K562 (cell line): ENCODE measurements around the gene RNF11. TPM values are rescaled to one million over a fixed set of nuclear protein-coding genes. Genes with fewer than 3 reads are reported as not detected.
A peak's percentile ranks its signal among the peaks of the same experiment; 100 is the strongest.

Experiments
- ARID2 ChIP-seq: fragments of 450-650 bp; IDR thresholded peaks from 2 replicates; pipeline ENCODE4 v1.6.1; 2017; ENCODE audit warnings: antibody characterized with exemption, mild to moderate bottlenecking
- CCAR2 ChIP-seq: fragments of 200-400 bp; formaldehyde crosslinking; IDR thresholded peaks from 2 replicates; pipeline ENCODE4 v1.6.1; 2017; ENCODE audit warnings: mild to moderate bottlenecking, low read depth, low read length
- CREB3 ChIP-seq: fragments of 450-650 bp; conservative IDR thresholded peaks from 2 replicates; pipeline ENCODE4 v1.6.1; 2016; ENCODE audit warnings: missing genetic modification characterization, low read depth, mild to moderate bottlenecking, missing compliant biosample characterization, moderate library complexity
- ELF4 ChIP-seq: fragments of 450-650 bp; formaldehyde crosslinking; IDR thresholded peaks from 2 replicates; pipeline ENCODE4 v1.4.0; 2022; ENCODE audit warnings: missing genetic modification characterization
- ERF ChIP-seq: fragments of 450-650 bp; formaldehyde crosslinking; IDR thresholded peaks from 2 replicates; pipeline ENCODE4 v1.4.0; 2020; ENCODE audit warnings: mild to moderate bottlenecking, mixed read lengths
- FOXA3 ChIP-seq, 2 experiments: fragments of 450-650 bp in 1 of 2; sonication (generic) in 1 of 2; formaldehyde crosslinking; IDR thresholded peaks in 1 of 2; conservative IDR thresholded peaks in 1 of 2; 2 replicates each; pipeline versions ENCODE4 v1.4.0 to v1.8.0; 2020 to 2022; ENCODE audit warnings: mild to moderate bottlenecking in 2 of 2, missing genetic modification reagents in 1 of 2
- HEY1 ChIP-seq: fragments of 250-450 bp; sonication (Bioruptor Pico); IDR thresholded peaks from 2 replicates; pipeline ENCODE4 v1.5.0; 2020; ENCODE audit warnings: mild to moderate bottlenecking, moderate library complexity, borderline replicate concordance
- NR2C1 ChIP-seq, 2 experiments: fragments of 450-650 bp; IDR thresholded peaks; 2 replicates each; pipeline ENCODE4 v1.6.1; 2017; ENCODE audit warnings: mild to moderate bottlenecking in 2 of 2, antibody characterized with exemption in 1 of 2, inconsistent platforms in 1 of 2, missing compliant biosample characterization in 1 of 2, missing genetic modification characterization in 1 of 2
- NR4A1 ChIP-seq, 2 experiments: fragments of 250-450 bp in 1 of 2; fragments of 450-650 bp in 1 of 2; sonication (Bioruptor Pico) in 1 of 2; IDR thresholded peaks; 2 replicates each; pipeline versions ENCODE4 v1.4.0 to v1.6.1; 2016 to 2020; ENCODE audit warnings: mild to moderate bottlenecking in 2 of 2, missing compliant biosample characterization in 1 of 2, missing genetic modification characterization in 1 of 2, moderate library complexity in 1 of 2
- PCBP1 ChIP-seq: fragments of 200-400 bp; formaldehyde crosslinking; IDR thresholded peaks from 2 replicates; pipeline ENCODE4 v1.6.1; 2018; ENCODE audit warnings: mild to moderate bottlenecking, low read depth, low read length; ENCODE audit not compliant: poor library complexity, severe bottlenecking
- POLR3G ChIP-seq: IDR thresholded peaks from 2 replicates; pipeline ENCODE4 v1.6.1; 2011; ENCODE audit not compliant: insufficient read length, insufficient replicate concordance; ENCODE audit errors: extremely low read depth
- RNF219 ChIP-seq: fragments of 250-450 bp; sonication (Bioruptor Pico); IDR thresholded peaks from 2 replicates; pipeline ENCODE4 v1.5.0; 2022; ENCODE audit warnings: mild to moderate bottlenecking
- SAFB ChIP-seq: fragments of 200-400 bp; formaldehyde crosslinking; IDR thresholded peaks from 2 replicates; pipeline ENCODE4 v1.6.1; 2017; ENCODE audit warnings: low read depth, low read length, borderline replicate concordance
- SIN3A ChIP-seq, 2 experiments: fragments of 150-350 bp in 1 of 2; IDR thresholded peaks; 2 replicates each; pipeline ENCODE4 v1.6.1; 2011 to 2016; ENCODE audit warnings: borderline replicate concordance in 2 of 2, low read depth in 2 of 2, low read length in 2 of 2, mild to moderate bottlenecking in 2 of 2, moderate library complexity in 2 of 2; ENCODE audit not compliant: control insufficient read depth in 1 of 2
- STAT5B ChIP-seq: fragments of 250-450 bp; sonication (Bioruptor Pico); IDR thresholded peaks from 2 replicates; pipeline ENCODE4 v1.8.0; 2021; ENCODE audit warnings: mild to moderate bottlenecking, inconsistent platforms
- TAF15 ChIP-seq: fragments of 200-400 bp; formaldehyde crosslinking; IDR thresholded peaks from 2 replicates; pipeline ENCODE4 v1.6.1; 2017; ENCODE audit warnings: mild to moderate bottlenecking, low read depth, low read length, moderate library complexity
- TOE1 ChIP-seq, 2 experiments: fragments of 450-650 bp in 1 of 2; sonication (generic) in 1 of 2; formaldehyde crosslinking in 1 of 2; IDR thresholded peaks; 2 replicates each; pipeline versions ENCODE4 v1.7.1 to v1.8.0; 2016 to 2022; ENCODE audit warnings: borderline replicate concordance in 2 of 2, mild to moderate bottlenecking in 2 of 2, antibody characterized with exemption in 1 of 2, inconsistent platforms in 1 of 2, low read depth in 1 of 2, missing genetic modification reagents in 1 of 2, moderate library complexity in 1 of 2
- WHSC1 ChIP-seq: IDR thresholded peaks from one replicate; pipeline ENCODE4 v1.6.1; 2012; ENCODE audit warnings: low read length, control low read depth, inconsistent platforms
- ZNF3 ChIP-seq: fragments of 250-450 bp; sonication (Bioruptor Pico); IDR thresholded peaks from 2 replicates; pipeline ENCODE4 v1.5.0; 2021; ENCODE audit warnings: mild to moderate bottlenecking, moderate library complexity
- ZNF41 ChIP-seq: fragments of 250-450 bp; sonication (Bioruptor Pico); conservative IDR thresholded peaks from 2 replicates; pipeline ENCODE4 v1.4.0; 2020; ENCODE audit warnings: mild to moderate bottlenecking
- ZNF583 ChIP-seq: fragments of 250-450 bp; sonication (Bioruptor Pico); IDR thresholded peaks from 2 replicates; pipeline ENCODE4 v1.4.0; 2020
- ZNF584 ChIP-seq: fragments of 200-800 bp; sonication (Bioruptor generic); IDR thresholded peaks from 2 replicates; pipeline ENCODE4 v1.6.1; 2016; ENCODE audit warnings: low read depth, mild to moderate bottlenecking, missing genetic modification characterization, missing compliant biosample characterization
- ZNF766 ChIP-seq: fragments of 200-800 bp; sonication (Bioruptor generic); conservative IDR thresholded peaks from 2 replicates; pipeline ENCODE4 v1.6.1; 2016; ENCODE audit warnings: missing genetic modification characterization, missing compliant biosample characterization
- ZSCAN32 ChIP-seq: fragments of 450-650 bp; formaldehyde crosslinking; IDR thresholded peaks from 2 replicates; pipeline ENCODE4 v1.4.0; 2020; ENCODE audit warnings: mild to moderate bottlenecking, moderate library complexity
- polyA plus RNA-seq, 8 experiments: library from polyadenylated mRNA; depleted of rRNA in 4 of 8; stranded (reverse) in 5 of 8; unstranded in 3 of 8; fragments of >200 nt; fragmentation: Nextera tagmentation in 2 of 8; fragmentation: Illumina TruSeq in 1 of 8; extraction: Ambion mirVana in 2 of 8; extraction: Trizol in 1 of 8; gene quantifications; 2 replicates each; pipeline versions ENCODE4 v1.2.1 to v1.2.3, GENCODE V29; 2011 to 2014; ENCODE audit warnings: inconsistent platforms in 1 of 8, missing spikeins in 1 of 8
- total RNA-seq, 7 experiments: library from RNA; depleted of rRNA in 6 of 7; stranded (reverse); fragments of >200 nt in 6 of 7; fragmentation: Illumina TruSeq in 2 of 7; extraction: Trizol in 2 of 7; gene quantifications; 2 replicates each; pipeline versions ENCODE4 v1.2.1 to v1.2.3, GENCODE V29; 2011 to 2021; ENCODE audit warnings: low replicate concordance in 1 of 7

RNF11 gene
- total and polyA plus RNA-seq, 9 of the 15 experiments (the other 6 are each of a cell fraction or from before 2014, with no cell fraction given), result 5.7 to 34.3 (median 23.1) TPM

- TF ChIP-seq SAFB (no peak), NR4A1 (CRISPR knock-in tag; IDR thresholded peaks at IDR 0.05) (0 out of 2 replicates have a peak, but pooled peaks have one; percentile 23), NR4A1 (tag; IDR thresholded peaks at IDR 0.05) (peak; percentile 59), ZNF766 (CRISPR knock-in tag) (no peak), ZNF41 (CRISPR knock-in tag) (0 out of 2 replicates have a peak, but pooled peaks have one; percentile 43), ERF (no peak), POLR3G (no peak), FOXA3 (CRISPR knock-in tag; conservative IDR thresholded peaks at IDR 0.05 in 1 of 2, IDR thresholded peaks at IDR 0.05 in 1 of 2) (no peak), NR2C1 (IDR thresholded peaks at IDR 0.05) (no peak), NR2C1 (tag; IDR thresholded peaks at IDR 0.05) (0 out of 2 replicates have a peak, but pooled peaks have one; percentile 14), WHSC1 (no peak), TOE1 (IDR thresholded peaks at IDR 0.05; ENCODE audit: borderline replicate concordance) (peak; percentile 33; the same call in 1 of the 2 replicates), TOE1 (CRISPR knock-in tag; IDR thresholded peaks at IDR 0.05; ENCODE audit: borderline replicate concordance, low read depth) (no peak), CCAR2 (no peak), HEY1 (no peak), ZNF583 (CRISPR knock-in tag) (0 out of 2 replicates have a peak, but pooled peaks have one; percentile 59), ZSCAN32 (no peak), TAF15 (no peak), SIN3A (IDR thresholded peaks at IDR 0.05; ENCODE audit: borderline replicate concordance in 2 of 2, control insufficient read depth in 1 of 2, low read depth in 2 of 2, low read length in 2 of 2) (no peak), PCBP1 (no peak), CREB3 (0 out of 2 replicates have a peak, but pooled peaks have one; percentile 28), ELF4 (CRISPR knock-in tag) (no peak), RNF219 (CRISPR knock-in tag) (no peak), ZNF584 (CRISPR knock-in tag) (no peak), ZNF3 (CRISPR knock-in tag) (no peak), ARID2 (no peak), STAT5B (CRISPR knock-in tag) (no peak)
These were observed 78.1 kb downstream of the RNF11 start (continued) for GRCh38 chr1:51313961-51314777.
